GM21390 (cell line): Measurements from ENCODE around the gene GALNT17.
"Not testable (repeated sequence)": the region's sequence is repeated elsewhere in the genome, so short reads cannot be mapped to it uniquely, and the experiment has no call there.

Source experiments
- ATAC-seq: cut with Tn5 transposase; IDR thresholded peaks from one replicate; pipeline ENCODE4 v1.9.1; 2021; ENCODE audit not compliant: unreplicated experiment

GALNT17 gene

GRCh38 chr7:71544816-71545215, 412.9 kb downstream of the GALNT17 start:
- no peak for ATAC-seq

GRCh38 chr7:71547426-71547825, 415.5 kb downstream of the GALNT17 start:
- no peak for ATAC-seq

GRCh38 chr7:71548746-71549145, 416.8 kb downstream of the GALNT17 start:
- no peak for ATAC-seq

- ATAC-seq: no peak
These were observed 421.4 kb downstream of the GALNT17 start for GRCh38 chr7:71553306-71553705.

GRCh38 chr7:71555758-71556157, 423.8 kb downstream of the GALNT17 start:
- ATAC-seq: no peak

GRCh38 chr7:71558806-71559613, 427.1 kb downstream of the GALNT17 start:
- ATAC-seq: no peak

- no peak for ATAC-seq
These were observed 428.5 kb downstream of the GALNT17 start for GRCh38 chr7:71560354-71560995.

- no peak for ATAC-seq
These were observed 431.3 kb downstream of the GALNT17 start for GRCh38 chr7:71563276-71563675.

- no peak for ATAC-seq
These were observed 434.4 kb downstream of the GALNT17 start for GRCh38 chr7:71566376-71566775.

GRCh38 chr7:71566991-71567390, 435.0 kb downstream of the GALNT17 start:
- no peak for ATAC-seq

- no peak for ATAC-seq
These were observed 442.4 kb downstream of the GALNT17 start for GRCh38 chr7:71574153-71574860.

- no peak for ATAC-seq
These were observed 448.1 kb downstream of the GALNT17 start for GRCh38 chr7:71580027-71580426.

GRCh38 chr7:71584256-71584655, 452.3 kb downstream of the GALNT17 start:
- no peak for ATAC-seq

GRCh38 chr7:71591876-71592275, 459.9 kb downstream of the GALNT17 start:
- no peak for ATAC-seq

GRCh38 chr7:71592388-71592787, 460.4 kb downstream of the GALNT17 start:
- ATAC-seq: not testable (repeated sequence)

GRCh38 chr7:71594736-71595135, 462.8 kb downstream of the GALNT17 start:
- ATAC-seq: no peak

- ATAC-seq: no peak
These were observed 463.2 kb downstream of the GALNT17 start for GRCh38 chr7:71595176-71595575.

GRCh38 chr7:71598553-71598952, 466.6 kb downstream of the GALNT17 start:
- no peak for ATAC-seq

- no peak for ATAC-seq
These were observed 469.9 kb downstream of the GALNT17 start for GRCh38 chr7:71601851-71602250.

GRCh38 chr7:71604818-71605414, 473.0 kb downstream of the GALNT17 start:
- ATAC-seq: no peak

- ATAC-seq: no peak
These were observed 480.0 kb downstream of the GALNT17 start for GRCh38 chr7:71611986-71612385.
